ENCODE data around the gene NHSL2. TPM values are rescaled to one million over a fixed set of nuclear protein-coding genes. Genes with fewer than 3 reads are reported as not detected.

Gene NHSL2
- polyA plus RNA-seq, 3 donors = 16.6 to 39.8 (median 22.8) TPM

DNA sequence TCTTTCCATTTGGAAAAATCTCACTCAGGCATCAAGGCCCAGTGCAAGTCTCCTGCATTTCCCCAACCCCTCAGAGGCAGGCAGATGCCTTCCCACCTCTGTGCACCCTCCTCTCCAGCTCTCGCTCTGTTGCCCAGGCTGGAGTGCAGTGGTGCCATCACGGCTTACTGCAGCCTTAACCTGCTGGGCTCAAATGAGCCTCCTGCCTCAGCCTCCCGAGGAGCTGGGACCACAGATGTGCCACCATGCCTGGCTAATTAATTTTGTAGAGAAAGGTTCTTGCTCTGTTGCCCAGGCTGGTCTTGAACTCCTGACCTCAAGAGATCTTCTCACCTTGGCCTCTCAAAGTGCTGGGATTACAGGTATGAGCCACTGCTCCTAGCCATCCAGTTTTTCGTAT is 95.8 kb downstream of the NHSL2 start:
- WGBS (ENCODE audit: insufficient coverage) = 100% methylated on average over 1 of the region's 4 CpGs
- TF ChIP-seq, protein P1, sequence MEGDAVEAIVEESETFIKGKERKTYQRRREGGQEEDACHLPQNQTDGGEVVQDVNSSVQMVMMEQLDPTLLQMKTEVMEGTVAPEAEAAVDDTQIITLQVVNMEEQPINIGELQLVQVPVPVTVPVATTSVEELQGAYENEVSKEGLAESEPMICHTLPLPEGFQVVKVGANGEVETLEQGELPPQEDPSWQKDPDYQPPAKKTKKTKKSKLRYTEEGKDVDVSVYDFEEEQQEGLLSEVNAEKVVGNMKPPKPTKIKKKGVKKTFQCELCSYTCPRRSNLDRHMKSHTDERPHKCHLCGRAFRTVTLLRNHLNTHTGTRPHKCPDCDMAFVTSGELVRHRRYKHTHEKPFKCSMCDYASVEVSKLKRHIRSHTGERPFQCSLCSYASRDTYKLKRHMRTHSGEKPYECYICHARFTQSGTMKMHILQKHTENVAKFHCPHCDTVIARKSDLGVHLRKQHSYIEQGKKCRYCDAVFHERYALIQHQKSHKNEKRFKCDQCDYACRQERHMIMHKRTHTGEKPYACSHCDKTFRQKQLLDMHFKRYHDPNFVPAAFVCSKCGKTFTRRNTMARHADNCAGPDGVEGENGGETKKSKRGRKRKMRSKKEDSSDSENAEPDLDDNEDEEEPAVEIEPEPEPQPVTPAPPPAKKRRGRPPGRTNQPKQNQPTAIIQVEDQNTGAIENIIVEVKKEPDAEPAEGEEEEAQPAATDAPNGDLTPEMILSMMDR (IDR thresholded peaks at IDR 0.05) = no peak
- intact Hi-C loops (cut with micrococcal nuclease) = no loop called here
- Histone ChIP-seq H3K27ac (ENCODE audit: low read depth in 1 of 2, low read length in 2 of 2) (no peak overlapping the region), H3K4me3 (replicated peaks in 1 of 3; ENCODE audit: low read depth in 2 of 3, low read length in 3 of 3) (no peak overlapping the region), H3K4me2 (replicated peaks; ENCODE audit: extremely low read depth, low read length, poor library complexity, severe bottlenecking) (no peak overlapping the region), H3K36me3 (replicated peaks in 1 of 2; ENCODE audit: control insufficient read depth in 1 of 2, insufficient read depth in 2 of 2, low read length in 2 of 2) (no peaks in the 10 kb centered on the region), H3K27me3 (ENCODE audit: control insufficient read depth in 2 of 2, insufficient read depth in 2 of 2, low read length in 2 of 2) (peaks cover 2 to 5% of the 10 kb centered on the region in 2 donors), H4K20me1 (ENCODE audit: insufficient read depth, low read length) (no peaks in the 10 kb centered on the region), H3K4me1 (ENCODE audit: control insufficient read depth in 1 of 2, insufficient read depth in 2 of 2, low read length in 2 of 2) (peaks cover 4 to 6% of the 10 kb centered on the region in 2 donors), H3K9ac (ENCODE audit: insufficient read depth, low read length, poor library complexity, severe bottlenecking) (no peak overlapping the region), H3K9me3 (replicated peaks in 1 of 2; ENCODE audit: control insufficient read depth in 1 of 2, insufficient read depth in 1 of 2, low read length in 2 of 2) (no peaks in the 10 kb centered on the region), H3K79me2 (ENCODE audit: insufficient read depth, low read length) (no peaks in the 10 kb centered on the region), H2AFZ (ENCODE audit: insufficient read depth, low read depth, low read length, poor library complexity, severe bottlenecking) (no peak overlapping the region)
- no peak for DNase-seq
- Mint-ChIP-seq H3K36me3 (no peaks in the 10 kb centered on the region), H3K4me3 (no peak overlapping the region), H3K27ac (no peak overlapping the region), H3K4me1 (peaks cover 4% of the 10 kb centered on the region), H3K9me3 (peaks cover 0 to 2% (median 0%) of the 10 kb centered on the region in 7 donors), H3K27me3 (ENCODE audit: low read depth in 3 of 3) (peaks cover 1 to 9% (median 9%) of the 10 kb centered on the region in 3 donors)

DNA sequence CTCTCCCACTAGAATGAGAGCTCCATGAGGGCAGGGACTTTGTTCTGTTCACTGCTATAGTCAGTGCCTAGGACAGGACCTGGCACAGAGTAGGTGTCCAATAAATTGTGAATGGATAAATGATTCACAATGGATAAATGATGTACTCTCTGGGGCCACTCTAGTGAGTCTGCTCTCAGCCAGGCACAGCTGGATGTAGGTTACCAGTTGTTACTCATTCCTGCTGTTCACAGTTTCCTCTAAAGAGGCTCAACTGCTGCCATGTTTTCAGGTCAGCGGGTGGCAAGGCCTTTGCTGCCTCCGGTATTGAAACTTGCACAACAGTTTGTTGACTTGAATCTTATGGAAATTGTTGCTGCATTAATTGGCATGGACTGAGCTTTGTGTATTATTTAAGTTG is 99.1 kb downstream of the NHSL2 start:
- Histone ChIP-seq H3K9ac (ENCODE audit: insufficient read depth, low read length, poor library complexity, severe bottlenecking) (no peak overlapping the region), H3K27me3 (ENCODE audit: control insufficient read depth in 2 of 2, insufficient read depth in 2 of 2, low read length in 2 of 2) (peaks cover 2% of the 10 kb centered on the region in 2 donors), H3K36me3 (replicated peaks in 1 of 2; ENCODE audit: control insufficient read depth in 1 of 2, insufficient read depth in 2 of 2, low read length in 2 of 2) (no peaks in the 10 kb centered on the region), H3K79me2 (ENCODE audit: insufficient read depth, low read length) (no peaks in the 10 kb centered on the region), H3K4me1 (ENCODE audit: control insufficient read depth in 1 of 2, insufficient read depth in 2 of 2, low read length in 2 of 2) (no peaks in the 10 kb centered on the region), H4K20me1 (ENCODE audit: insufficient read depth, low read length) (no peaks in the 10 kb centered on the region), H3K4me2 (replicated peaks; ENCODE audit: extremely low read depth, low read length, poor library complexity, severe bottlenecking) (no peak overlapping the region), H3K4me3 (replicated peaks in 1 of 3; ENCODE audit: low read depth in 2 of 3, low read length in 3 of 3) (no peak overlapping the region), H3K27ac (ENCODE audit: low read depth in 1 of 2, low read length in 2 of 2) (no peak overlapping the region), H2AFZ (ENCODE audit: insufficient read depth, low read depth, low read length, poor library complexity, severe bottlenecking) (no peak overlapping the region), H3K9me3 (replicated peaks in 1 of 2; ENCODE audit: control insufficient read depth in 1 of 2, insufficient read depth in 1 of 2, low read length in 2 of 2) (no peaks in the 10 kb centered on the region)
- peaks cover 3 to 18% (median 7%) of the 10 kb centered on the region in 3 donors for H3K27me3 Mint-ChIP-seq (ENCODE audit: low read depth in 3 of 3)
- no peak for DNase-seq
- intact Hi-C loops (cut with micrococcal nuclease) = no loop called here
- WGBS (ENCODE audit: insufficient coverage) = no CpG with 5 or more reads among the region's 2 CpGs
- no peaks in the 10 kb centered on the region for H3K36me3 Mint-ChIP-seq
- peaks cover 0 to 2% (median 0%) of the 10 kb centered on the region in 7 donors for H3K9me3 Mint-ChIP-seq
- H3K4me1 Mint-ChIP-seq = no peaks in the 10 kb centered on the region
- H3K4me3 Mint-ChIP-seq = no peak overlapping the region
- TF ChIP-seq, protein P1 (IDR thresholded peaks at IDR 0.05) = no peak
- H3K27ac Mint-ChIP-seq = no peak overlapping the region
